GM21381 (cell line): Measurements from ENCODE around the gene CPZ.
"Not testable (repeated sequence)": the region's sequence is repeated elsewhere in the genome, so short reads cannot be mapped to it uniquely, and the experiment has no call there.

Experiments used
- ATAC-seq: cut with Tn5 transposase; IDR thresholded peaks from one replicate; pipeline ENCODE4 v1.9.1; 2021; ENCODE audit warnings: mild to moderate bottlenecking, moderate library complexity; ENCODE audit not compliant: unreplicated experiment

Gene CPZ

DNA sequence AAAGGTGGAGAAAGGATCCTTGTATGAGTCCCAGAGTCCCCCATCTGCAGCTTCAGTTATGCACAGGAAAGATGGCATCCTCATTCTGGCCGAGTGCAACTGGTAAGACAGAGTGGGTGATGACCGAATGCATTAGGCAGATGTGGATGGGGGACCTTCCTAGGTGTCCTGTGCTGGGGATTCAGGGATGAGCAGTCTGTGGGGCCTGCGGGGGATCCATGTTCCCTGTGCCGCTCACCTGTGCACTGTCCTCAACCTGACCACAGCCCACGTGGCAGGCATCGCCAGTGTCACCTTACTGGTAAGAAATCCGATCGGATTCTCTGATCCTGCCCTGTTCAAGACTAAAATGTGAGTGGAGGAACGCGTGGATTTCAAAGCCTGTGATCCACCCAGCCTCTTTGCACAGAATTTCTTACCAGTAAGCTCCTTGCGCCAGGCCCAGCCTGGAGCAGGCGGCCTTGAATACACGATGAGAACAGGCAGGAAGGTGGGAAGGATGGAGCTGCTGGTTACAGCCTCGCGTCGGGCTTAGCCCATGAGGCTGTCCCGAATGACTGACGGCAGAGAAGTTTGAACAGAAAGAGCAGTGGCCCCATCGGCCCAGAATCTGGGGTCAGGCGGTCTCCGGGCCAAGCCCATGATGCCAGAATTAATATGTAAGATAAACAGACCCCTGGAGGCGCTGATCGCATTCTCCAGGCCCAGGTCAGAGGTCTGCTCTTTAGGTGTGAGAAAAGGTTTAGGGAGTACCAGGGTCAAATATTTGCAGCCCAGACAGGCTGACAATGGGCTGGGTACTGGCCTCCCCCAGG lies 56.5 kb downstream of the CPZ start:
- ATAC-seq = no peak

DNA sequence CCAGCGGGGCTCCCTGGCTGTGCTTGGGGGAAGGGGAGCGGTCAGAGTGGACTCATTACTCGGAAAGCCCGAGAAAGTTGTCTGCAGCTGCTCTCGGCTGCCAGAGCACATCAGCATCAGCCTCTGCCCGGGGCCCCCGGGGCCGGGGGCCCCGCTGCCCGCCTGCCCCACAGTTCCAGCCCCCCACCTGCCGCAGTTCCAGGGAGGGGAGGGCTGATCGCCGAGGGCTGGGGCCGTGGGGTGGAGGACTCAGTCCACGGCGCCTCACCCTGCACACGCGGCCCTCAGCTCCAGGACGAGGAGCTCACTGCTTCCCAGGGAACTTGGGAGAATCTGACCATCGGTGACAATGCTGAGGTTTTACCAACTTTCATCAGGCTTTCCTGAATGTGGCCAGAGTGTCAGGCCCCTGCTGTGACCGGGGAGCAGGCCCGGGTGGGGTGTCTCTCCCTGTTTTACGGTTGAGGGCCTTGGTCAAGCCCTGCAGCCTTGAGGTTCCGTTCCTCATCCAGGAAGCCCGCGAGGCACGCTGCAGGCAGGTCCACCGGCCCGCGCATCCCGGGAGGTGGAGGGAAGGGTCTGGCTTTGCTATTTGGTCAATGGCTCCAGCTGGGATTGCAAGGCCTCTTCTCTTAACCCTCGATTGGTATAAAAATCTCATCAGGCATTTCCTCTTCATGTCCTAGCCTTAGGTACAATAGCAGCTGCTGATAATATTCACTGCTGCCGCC lies 57.2 kb downstream of the CPZ start:
- no peak for ATAC-seq

- ATAC-seq = no peak
These were observed 59.2 kb downstream of the CPZ start for GRCh38 chr4:8651661-8652180.

DNA sequence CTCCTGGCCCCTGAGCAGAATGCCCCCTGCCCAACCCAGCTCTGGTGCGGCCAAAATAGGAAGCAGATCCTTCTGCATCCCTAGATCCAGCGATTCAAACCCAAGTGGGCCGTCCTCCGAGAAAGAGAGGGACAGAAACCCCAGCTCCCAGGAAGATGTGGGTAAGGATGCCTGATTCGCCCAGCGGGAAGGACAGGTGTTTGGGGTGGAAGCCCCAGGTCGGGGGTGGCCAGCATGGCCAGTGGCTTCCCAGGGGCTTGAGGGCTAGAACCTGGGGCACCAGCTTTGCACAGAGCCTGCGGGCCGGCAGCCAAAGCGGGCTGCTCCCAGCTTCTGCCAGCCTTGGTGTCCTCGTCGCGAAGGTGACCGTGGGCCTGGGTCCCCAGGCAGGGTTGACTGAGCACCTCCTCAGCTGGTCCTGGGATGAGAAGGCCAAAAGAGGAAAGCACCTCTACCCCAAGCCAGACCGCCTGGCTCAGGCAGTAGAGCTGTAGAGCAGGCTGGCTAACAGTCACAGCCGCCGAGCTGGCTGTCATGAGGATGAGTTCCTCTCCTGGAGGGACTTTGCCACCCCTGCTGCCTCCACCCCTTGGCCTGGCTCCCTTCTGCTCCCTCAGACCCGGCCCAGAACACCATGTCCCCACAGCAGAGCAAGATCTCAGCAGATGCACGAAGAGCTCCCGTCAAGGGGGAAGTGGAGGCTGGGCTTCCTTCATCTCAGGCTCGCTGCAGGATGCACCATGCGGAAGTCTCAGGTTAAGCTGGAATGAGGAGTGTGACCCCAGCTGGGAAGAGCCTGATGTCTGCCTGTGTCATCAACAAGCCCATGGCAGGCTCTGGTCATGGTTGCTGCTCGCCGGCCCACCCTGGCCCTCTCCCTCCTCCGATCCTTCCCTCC lies 59.9 kb downstream of the CPZ start:
- no peak for ATAC-seq

DNA sequence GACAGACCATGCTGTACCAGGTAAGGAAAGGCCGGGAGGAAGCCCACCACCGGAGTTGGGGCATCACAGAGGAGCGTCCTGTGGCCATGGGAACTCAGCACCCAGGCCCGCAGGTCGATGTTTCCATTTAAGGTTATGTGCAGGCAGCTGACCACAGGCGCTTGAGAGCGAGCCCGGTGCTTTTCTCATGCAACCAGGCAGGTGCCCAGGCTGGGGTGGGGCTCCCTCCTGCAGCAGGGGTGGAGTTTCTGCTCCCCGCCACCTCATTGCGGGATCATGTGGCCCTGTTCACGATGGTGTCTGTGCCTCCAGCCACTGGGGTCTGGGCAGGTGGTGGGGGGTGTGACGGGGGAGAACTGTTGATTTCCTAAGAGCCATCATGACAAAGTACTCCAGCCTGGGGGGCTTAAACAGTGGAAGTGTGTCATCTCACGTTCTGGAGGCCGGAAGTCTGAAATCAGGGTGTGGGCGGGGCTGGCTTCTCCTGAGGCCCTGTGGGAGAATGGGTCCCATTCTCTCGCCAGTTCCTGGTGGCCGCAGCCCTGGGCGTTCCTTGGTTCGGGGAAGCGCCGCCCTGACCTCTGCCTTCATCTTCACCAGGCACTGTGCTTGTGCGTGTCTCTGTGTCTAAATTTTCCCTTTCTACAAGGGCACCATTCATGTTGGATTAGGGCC lies 60.9 kb downstream of the CPZ start:
- ATAC-seq = no peak

DNA sequence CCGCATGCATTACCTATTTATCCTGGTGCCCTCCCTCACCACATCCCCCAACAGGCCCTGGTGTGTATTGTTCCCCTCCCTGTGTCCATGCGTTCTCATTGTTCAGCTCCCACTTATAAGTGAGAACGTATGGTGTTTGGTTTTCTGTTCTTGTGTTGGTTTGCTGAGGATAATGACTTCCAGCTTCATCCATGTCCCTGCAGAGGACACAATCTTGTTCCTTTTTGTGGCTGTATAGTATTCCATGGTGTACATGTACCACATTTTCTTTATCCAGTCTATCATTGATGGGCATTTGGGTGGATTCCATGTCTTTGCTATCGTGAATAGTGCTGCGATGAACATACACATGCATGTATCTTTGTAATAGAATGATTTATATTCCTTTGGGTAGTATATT lies 61.6 kb downstream of the CPZ start:
- not testable (repeated sequence) for ATAC-seq

DNA sequence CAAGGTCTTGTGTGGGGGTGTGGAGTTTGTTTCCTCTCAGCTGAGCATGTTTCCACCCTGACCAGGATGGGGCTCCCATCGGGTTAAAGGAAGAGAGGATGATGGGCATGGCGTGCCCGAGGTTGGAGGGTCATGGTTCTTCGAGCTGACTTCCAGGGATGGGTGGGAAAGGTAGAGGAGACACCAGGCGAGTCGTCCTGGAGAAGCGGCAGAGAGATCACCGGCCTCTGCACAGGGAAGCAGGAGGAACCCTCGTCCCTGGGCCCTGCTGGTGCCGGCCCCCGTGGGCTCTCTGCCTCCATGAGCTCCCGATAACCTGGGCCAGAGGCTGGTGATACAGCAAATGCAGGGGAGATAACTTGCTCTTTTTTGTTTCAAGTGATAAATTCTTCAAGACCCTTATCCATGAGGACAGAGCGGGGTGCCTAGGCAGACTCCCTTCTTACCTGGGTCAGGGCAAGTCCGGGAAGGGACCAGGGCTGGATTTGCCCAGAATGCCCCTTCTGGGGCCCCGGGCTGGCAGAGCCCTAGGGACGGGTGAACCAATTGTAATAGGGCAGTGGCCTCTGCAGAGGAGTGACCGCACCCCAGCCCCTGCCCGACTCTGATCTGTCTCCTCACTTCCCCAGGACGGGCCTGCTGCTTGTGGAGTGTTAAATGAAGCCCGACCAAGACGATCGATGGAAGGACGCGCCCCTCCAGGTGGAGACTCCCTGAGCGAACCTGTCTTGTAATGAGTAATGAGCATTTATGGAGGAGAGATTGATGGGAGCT lies 63.0 kb downstream of the CPZ start:
- ATAC-seq = no peak

DNA sequence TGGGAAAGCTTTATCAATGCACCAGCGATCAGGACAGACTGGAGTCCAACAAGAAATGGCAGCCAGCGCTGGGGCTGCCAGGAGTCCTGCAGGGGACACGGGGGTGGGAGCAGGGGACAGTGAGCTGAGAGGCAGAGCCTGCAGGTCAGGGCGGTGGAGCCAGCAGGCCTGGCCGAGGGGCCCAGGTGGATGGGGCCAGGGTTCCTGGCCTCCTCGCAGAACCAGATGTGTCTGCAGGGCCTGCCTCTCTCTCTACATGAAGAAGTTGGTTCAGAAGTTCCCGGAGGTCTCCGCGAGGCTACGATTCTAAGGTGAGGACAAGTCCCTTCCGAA lies 63.6 kb downstream of the CPZ start:
- no peak for ATAC-seq

- no peak for ATAC-seq
These were observed 64.3 kb downstream of the CPZ start for GRCh38 chr4:8656711-8657380.

DNA sequence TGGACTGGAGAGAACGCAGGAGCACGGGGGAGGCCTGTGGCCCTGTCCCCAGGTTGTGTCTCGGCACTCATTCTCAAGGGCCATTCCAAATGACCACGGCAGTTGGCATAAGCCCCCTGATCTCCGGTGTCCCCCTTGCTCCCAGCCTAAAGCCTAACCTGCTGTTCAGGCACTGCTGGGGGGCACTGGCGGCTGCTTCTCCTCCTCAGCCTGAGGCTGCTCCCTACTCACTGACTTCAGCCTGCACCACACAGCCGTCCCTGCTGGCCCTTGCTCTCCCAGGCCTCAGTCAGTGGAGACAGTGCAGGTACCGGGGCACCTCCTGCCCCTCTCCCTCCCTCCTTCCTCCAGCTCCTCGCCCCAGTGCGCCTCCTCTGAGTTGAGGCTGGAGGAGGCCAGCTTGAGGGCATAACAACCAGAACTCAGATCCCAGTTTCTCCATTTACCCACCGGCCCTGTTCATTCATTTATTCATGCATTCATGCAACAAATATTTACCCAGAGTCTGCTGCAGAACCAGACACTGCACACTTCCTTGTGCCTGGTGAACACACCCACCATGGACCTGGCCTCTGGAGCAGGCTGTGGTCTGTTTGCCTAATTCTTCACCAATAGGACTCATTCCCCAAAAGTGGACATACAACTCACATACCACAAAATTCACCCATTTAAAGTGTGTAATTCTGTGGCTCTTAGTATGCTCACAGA lies 65.0 kb downstream of the CPZ start:
- no peak for ATAC-seq

GRCh38 chr4:8662776-8663175 lies 70.2 kb downstream of the CPZ start:
- ATAC-seq = no peak

DNA sequence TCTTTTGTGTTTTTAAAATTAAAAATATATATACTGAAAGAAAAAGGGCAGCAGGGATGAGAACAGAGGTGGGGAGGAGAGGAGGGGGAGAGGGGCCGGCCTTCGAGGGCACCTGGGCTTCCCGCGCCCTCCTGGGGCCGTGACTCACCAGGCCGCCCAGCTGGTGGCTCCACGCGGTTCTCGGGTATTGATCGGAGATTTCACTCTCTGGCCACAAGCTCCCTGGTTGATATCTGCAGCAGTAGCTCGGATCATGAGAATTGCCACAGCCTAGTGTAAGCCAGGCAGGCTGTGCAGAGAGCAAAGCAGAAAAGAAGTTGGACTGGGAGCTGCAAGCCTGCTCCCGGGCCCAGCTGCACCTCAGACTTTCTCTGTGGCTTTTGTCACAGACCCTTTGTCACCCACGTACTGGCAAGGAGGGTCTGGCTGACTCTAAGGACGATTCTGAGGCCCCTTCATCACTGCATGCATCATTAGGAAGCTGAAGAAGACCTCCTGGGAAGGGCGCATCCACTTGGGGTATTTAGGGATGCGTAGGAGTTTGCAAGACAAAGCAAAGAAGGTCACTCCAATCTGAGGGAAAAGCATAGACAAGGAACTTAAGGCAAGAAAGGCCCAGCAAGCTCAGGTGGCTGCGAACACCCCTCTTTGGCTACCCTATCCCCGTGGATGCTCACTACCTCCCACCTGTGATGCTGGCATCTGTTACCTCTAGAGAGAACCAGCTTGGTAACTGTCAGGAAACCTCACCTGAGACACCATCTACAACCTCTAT lies 71.7 kb downstream of the CPZ start:
- ATAC-seq = no peak

DNA sequence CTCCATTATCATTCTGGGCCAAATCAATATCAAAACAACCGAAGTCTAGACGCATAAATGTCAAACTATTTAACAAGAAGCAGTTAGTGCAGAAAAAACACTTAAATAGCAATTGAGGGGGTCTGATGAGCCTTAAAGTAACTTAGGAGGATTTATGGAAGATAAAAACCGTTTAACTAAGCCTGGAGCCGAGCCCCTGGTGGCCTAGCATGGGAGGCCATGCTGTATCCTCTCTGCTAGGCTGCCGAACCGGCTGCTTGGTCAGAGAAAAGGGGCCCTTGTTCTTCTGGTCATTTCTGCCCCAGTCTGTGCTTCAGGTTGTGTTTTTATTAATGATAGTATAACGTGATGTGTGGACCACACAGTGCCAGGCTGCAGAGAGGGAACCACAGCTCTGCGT lies 72.4 kb downstream of the CPZ start:
- no peak for ATAC-seq

DNA sequence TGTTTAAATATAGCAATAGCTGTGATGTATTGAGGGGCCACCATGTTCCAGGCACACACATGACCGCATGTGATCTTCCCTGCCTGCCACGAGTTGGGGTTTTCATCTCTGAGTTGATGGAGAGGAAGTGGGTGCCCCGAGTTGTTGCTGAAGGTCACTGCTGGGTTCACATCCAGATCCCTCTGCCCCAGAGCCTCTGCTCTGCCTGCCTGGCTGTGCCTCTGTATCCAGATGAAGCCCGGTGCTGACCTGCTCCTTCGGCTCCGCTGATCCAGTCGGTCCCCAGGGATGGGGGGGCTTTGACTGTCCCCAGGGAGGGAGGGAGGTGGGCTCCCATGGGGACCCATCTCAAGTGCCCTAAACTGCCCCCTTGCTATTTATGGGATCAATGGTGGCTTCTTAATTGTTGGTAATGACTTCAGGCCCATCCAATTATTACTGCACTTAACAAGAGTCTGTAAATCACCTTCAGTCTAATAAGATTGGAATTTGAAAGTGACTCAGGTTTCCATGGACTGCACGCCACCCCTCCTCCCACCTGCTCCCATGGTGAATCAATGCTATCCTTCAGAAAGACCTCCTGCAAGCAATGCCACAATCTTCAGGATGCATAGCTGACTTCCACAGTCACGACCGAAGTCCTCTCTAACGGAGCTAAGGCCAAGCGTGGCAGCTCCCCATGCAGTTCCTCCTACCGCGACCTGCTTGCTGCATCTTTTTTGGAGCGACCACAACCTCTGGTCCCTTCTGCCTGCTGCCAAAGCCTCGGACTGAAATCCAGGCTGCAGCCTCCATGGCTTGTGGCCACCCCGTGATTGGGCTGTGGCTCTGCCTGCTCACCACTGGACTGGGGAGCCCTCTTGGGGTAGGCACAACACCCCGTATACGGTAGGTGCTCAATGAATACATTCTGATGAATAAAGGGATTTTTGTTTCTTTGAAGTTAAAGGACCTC lies 73.1 kb downstream of the CPZ start:
- no peak for ATAC-seq

DNA sequence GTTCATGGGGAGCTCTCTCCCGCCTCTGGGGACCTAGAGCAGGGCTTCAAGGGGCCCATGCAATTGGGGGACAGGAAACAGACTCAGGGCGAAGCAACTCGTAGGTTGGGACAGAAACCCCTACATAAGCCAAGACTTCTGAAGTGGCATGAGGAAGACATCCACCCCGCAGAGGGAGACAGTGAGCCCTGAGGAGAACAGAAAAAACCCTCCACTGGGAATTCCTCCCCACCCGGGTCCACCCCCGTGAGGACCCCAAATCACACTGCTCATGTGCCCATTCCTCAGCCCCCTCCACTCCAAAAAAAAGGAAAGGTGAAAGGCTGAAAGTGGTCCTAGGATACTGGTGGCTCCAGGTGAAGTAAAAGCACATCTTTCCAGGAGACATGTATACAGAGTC lies 74.0 kb downstream of the CPZ start:
- no peak for ATAC-seq
